Stimulated activated CD4-positive, alpha-beta T cell treated with anti-CD3 and anti-CD28 coated beads, Interleukin-12 subunit alpha, Interleukin-12 subunit beta, amount 100 ng/mL, for 24 hours (primary cell): Measurements from ENCODE around the gene ATP5PB.
A peak's percentile ranks its signal among the peaks of the same experiment; 100 is the strongest.

ENCODE experiments used
- DNase-seq, 2 experiments: peaks; one replicate each; pipeline ENCODE4 v3.0.0-alpha.2; 2020; ENCODE audit warnings: low read depth in 2 of 2

Gene ATP5PB, protein sequence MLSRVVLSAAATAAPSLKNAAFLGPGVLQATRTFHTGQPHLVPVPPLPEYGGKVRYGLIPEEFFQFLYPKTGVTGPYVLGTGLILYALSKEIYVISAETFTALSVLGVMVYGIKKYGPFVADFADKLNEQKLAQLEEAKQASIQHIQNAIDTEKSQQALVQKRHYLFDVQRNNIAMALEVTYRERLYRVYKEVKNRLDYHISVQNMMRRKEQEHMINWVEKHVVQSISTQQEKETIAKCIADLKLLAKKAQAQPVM

GRCh38 chr1:111448918-111449702 is at the start of gene ATP5PB, which contains the start of gene WDR77:
TSS of gene ATP5PB (plus strand) at chr1:111449464. CDS start at chr1:111449542, 78 bp downstream.
TSS of gene WDR77 (minus strand) at chr1:111449256. CDS start at chr1:111449169, 87 bp downstream.
- DNase-seq: peak; percentile 78 to 83

- peak in 1 of 2 experiments; percentile 36 for DNase-seq
These were observed 49.3 kb upstream of the ATP5PB start for GRCh38 chr1:111399792-111400610.

DNA sequence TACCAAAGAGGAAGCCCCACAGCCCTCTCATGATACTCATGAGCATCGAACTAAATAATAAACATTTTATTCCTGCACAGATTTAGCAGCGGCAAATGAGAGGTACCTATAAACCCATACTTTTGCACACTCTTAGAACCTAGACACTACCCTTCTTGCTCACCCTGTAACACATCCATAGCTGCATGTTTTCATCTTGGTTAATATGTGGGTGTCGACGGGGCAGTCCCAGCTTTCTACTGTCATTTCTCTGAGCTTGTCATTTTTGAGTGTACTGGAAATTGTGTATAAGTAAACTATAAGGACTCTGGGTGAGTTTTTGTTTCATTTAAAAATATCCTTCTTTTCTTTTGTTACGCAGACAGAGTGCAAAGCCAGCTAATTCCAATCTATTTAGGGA is 47.2 kb upstream of the ATP5PB start:
- no peak for DNase-seq

DNA sequence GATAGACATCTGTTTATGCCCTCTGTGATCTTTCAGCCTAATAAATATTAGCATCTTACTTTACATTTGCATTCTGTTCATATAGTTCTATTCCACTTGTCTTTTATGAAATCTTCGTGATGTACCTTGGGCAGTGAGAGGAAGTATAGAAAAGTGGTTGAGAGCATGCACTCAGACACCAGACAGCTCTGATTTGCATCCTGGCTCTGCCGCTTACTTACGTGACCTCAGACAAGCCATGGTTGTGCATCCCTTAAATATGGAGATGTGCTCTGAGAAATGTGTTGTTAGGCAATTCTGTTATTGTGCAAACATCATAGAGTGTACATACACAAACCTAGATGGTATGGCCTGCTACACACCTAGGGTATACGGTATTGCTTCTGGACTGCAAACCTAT is 44.7 kb upstream of the ATP5PB start:
- DNase-seq: no peak

- DNase-seq: peak in 1 of 2 experiments; percentile 20
These were observed 42.9 kb upstream of the ATP5PB start for GRCh38 chr1:111406321-111406768.

- DNase-seq: no peak
These were observed 42.0 kb upstream of the ATP5PB start for GRCh38 chr1:111407301-111407700.

- DNase-seq: no peak
These were observed 36.4 kb upstream of the ATP5PB start for GRCh38 chr1:111412839-111413238.

GRCh38 chr1:111414756-111415155 is 34.5 kb upstream of the ATP5PB start:
- DNase-seq: no peak

DNA sequence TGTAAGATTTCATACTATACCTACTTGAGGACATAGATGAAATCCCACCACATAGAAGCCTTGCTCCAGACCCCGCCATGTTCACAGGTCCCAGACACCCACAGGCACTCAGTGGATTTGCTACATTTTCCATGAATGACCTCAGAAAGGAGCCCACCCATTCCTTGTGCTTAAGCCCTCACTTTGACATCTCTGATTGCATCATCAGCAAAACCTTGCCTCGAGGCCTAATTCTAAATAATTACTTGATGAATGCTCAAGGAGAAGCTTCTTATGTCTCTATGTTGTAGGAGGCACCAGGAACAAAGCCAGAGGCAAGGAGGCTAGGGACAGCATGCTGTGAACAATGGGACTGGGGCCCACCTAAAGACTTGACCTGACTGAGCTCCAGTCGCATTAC is 33.8 kb upstream of the ATP5PB start:
- no peak for DNase-seq

GRCh38 chr1:111417755-111418154 is 31.5 kb upstream of the ATP5PB start:
- DNase-seq: no peak

GRCh38 chr1:111419037-111419436 is 30.2 kb upstream of the ATP5PB start:
- DNase-seq: no peak

- no peak for DNase-seq
These were observed 28.9 kb upstream of the ATP5PB start for GRCh38 chr1:111420377-111420776.

DNA sequence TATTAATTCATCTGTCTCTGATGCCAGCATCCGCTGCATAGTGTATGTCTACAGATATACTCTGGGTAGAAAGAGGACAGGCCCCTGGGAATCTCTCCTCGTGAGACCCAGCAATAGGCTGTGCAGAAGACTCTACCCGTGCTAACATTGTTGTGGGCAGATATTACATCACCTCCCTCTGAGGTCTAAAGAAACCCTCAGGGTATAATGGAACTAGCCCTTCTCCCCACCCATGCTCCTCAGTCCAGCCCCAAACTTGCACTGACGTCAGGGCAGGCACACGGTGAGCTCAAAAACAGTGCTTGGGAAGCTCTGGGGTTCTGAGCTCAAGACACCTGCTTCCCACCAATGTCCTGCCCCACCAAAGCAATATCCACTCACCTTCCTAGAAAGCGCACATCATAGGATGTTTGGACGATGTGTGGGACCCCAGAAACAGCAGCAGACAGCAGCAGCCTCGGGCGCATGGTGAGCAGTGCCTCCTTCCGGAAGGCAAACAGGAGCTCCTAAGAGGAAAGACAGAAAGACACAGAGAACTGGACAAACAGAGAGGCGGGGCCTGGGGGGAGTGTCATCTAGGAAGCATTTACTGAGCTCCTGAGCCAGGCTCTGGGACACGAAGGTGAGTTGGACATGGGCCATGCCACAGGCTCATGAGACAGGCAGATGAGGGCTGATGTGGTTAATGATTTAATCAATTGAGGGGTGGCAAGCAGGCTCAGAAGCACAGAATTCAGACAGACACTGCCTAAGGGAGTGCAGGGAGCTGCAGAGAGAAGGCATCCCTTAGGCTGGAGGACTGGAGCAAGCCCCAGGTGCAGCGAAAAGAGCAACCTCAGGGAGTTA is 26.5 kb upstream of the ATP5PB start:
- no peak for DNase-seq

DNA sequence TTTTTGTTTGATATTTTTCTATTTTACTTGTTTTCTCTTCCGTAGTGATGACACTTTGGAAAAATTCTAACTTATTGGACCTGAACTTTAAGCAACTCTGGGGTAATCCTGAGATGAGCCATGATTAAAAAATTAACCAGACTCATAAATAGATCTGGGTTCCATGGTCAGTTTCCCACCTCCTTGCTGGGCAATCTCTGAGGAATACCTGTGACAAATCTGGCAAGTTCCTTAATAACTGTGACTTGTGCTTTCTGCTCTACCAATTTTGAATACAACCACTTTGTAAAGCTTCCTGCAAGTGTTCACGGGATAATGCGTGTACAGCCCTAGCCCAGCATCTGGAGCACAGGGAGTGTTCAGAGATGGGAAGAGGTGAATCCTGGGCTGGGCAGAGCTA is 25.0 kb upstream of the ATP5PB start:
- no peak for DNase-seq

DNA sequence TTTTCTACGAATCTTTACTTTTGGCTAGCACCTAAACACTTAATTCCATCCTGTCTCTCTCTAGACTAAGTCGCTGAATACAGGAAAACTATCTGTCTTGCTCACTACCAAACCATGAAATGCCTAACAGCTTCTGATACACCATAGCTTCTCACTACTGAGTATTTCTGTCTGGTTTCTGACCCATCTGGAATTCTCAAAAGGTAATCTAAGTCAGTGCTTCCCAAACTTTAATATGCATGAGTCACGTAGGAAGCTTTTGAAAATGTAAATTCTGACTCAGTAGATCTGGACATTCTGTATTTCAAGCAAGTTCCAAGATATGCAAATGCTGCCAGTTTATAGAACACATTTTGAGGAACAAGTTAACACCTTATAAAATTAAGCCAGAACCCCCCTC is 12.5 kb upstream of the ATP5PB start:
- DNase-seq: no peak

GRCh38 chr1:111439461-111440351 is 9.6 kb upstream of the ATP5PB start:
- DNase-seq: no peak

GRCh38 chr1:111441573-111442192 is 7.6 kb upstream of the ATP5PB start:
- peak in 1 of 2 experiments; percentile 37 for DNase-seq

DNA sequence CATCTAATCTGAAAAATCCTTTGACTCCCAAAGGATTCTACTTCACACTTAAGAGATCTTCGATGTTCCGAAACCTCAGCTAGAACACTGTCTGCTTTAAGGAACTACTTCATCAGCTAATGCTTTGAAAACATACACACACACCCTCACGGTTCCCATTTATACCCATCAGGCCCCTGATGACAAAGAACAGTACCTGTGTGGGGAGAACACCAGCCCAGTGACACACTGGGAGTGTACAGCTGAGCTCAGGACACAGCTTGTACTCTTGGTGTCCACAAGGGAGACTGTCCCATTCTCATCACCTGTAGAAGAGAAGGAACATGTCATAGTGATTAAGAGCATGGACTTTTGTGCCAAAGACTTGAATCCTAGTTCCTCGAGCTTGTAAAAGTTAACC is 6.8 kb upstream of the ATP5PB start:
- DNase-seq: no peak

GRCh38 chr1:111444031-111444430 is 5.2 kb upstream of the ATP5PB start:
- DNase-seq: no peak

- no peak for DNase-seq
These were observed 2.7 kb upstream of the ATP5PB start for GRCh38 chr1:111446546-111446945.
